Measurements from ENCODE around the gene ARHGAP35. TPM values are rescaled to one million over a fixed set of nuclear protein-coding genes. Genes with fewer than 3 reads are reported as not detected.
A peak's percentile ranks its signal among the peaks of the same experiment; 100 is the strongest.
"Not testable (repeated sequence)": the region's sequence is repeated elsewhere in the genome, so short reads cannot be mapped to it uniquely, and the experiment has no call there.

The ARHGAP35 gene
- total RNA-seq, 2 donors from 2014 or later: 68.2 to 68.5 TPM

GRCh38 chr19:46840498-46840942 lies 20.3 kb upstream of the ARHGAP35 start:
- intact Hi-C loops (cut with DNase I): loop anchor here (1.0 to 2.0 kb wide), 2 partner anchors 83 to 84 kb away; no protein-coding TSS in a partner anchor
- peak; percentile 61 for DNase-seq

GRCh38 chr19:46841458-46842083 lies 19.2 kb upstream of the ARHGAP35 start:
- DNase-seq: peak; percentile 77
- intact Hi-C loops (cut with DNase I): loop anchor here in 1 of 2 donors (2.0 kb wide), 1 partner anchor 85 kb away; no protein-coding TSS in a partner anchor

More at GRCh38 chr19:46840498-46840942, 20.3 kb upstream of the ARHGAP35 start:
- peak; percentile 61 to 62 for ATAC-seq

GRCh38 chr19:46842791-46843190 lies 18.0 kb upstream of the ARHGAP35 start:
- intact Hi-C loops (cut with DNase I): no loop called here
- DNase-seq (no peak), ATAC-seq (no peak)

More at GRCh38 chr19:46841458-46842083, 19.2 kb upstream of the ARHGAP35 start:
- ATAC-seq: peak; percentile 77 to 80

GRCh38 chr19:46844067-46844489 lies 16.7 kb upstream of the ARHGAP35 start:
- peak in 1 of 2 donors; percentile 8 for ATAC-seq
- intact Hi-C loops (cut with DNase I): no loop called here

GRCh38 chr19:46845959-46846459 lies 14.8 kb upstream of the ARHGAP35 start:
- DNase-seq (no peak), ATAC-seq (no peak)
- intact Hi-C loops (cut with DNase I): no loop called here

More at GRCh38 chr19:46844067-46844489, 16.7 kb upstream of the ARHGAP35 start:
- no peak for DNase-seq

- intact Hi-C loops (cut with DNase I): no loop called here
- DNase-seq (no peak), ATAC-seq (no peak)
These were observed 13.3 kb upstream of the ARHGAP35 start for GRCh38 chr19:46847528-46847927.

- no peak for DNase-seq
- intact Hi-C loops (cut with DNase I): no loop called here
- ATAC-seq: no peak
These were observed 12.4 kb upstream of the ARHGAP35 start for GRCh38 chr19:46848389-46848788.

- DNase-seq: no peak
- ATAC-seq: no peak
- intact Hi-C loops (cut with DNase I): no loop called here
These were observed 11.2 kb upstream of the ARHGAP35 start for GRCh38 chr19:46849610-46850009.

GRCh38 chr19:46850228-46851203 lies 10.3 kb upstream of the ARHGAP35 start, which contains the start of gene AP2S1:
Gene AP2S1 (minus strand): TSS chr19:46850846. CDS start chr19:46850766, 80 bp downstream.
- intact Hi-C loops (cut with DNase I): no loop called here

GRCh38 chr19:46852830-46853229 lies 8.0 kb upstream of the ARHGAP35 start:
- DNase-seq (no peak), ATAC-seq (no peak)
- intact Hi-C loops (cut with DNase I): no loop called here

More at GRCh38 chr19:46850228-46851203, 10.3 kb upstream of the ARHGAP35 start, which contains the start of gene AP2S1:
- ATAC-seq (peak; percentile 97), DNase-seq (peak; percentile 96)

GRCh38 chr19:46854698-46855097 lies 6.1 kb upstream of the ARHGAP35 start:
- DNase-seq; intact Hi-C loops (cut with DNase I); ATAC-seq: not testable (repeated sequence)

- peak; percentile 70 to 73 for ATAC-seq
- intact Hi-C loops (cut with DNase I): loop anchor here in 1 of 2 donors (2.0 kb wide), 1 partner anchor 134 kb away; no protein-coding TSS in a partner anchor
These were observed 4.5 kb upstream of the ARHGAP35 start for GRCh38 chr19:46856062-46857022.

GRCh38 chr19:46859637-46860124 lies 1.1 kb upstream of the ARHGAP35 start:
- intact Hi-C loops (cut with DNase I): loop anchor here in 1 of 2 donors (5.0 to 10.0 kb wide), 2 partner anchors 65 to 133 kb away; no protein-coding TSS in a partner anchor
- ATAC-seq: no peak
- peak; percentile 83 for DNase-seq

More at GRCh38 chr19:46856062-46857022, 4.5 kb upstream of the ARHGAP35 start:
- peak; percentile 97 for DNase-seq

GRCh38 chr19:46860125-46860845 lies 512 bp upstream of the ARHGAP35 start:
- peak; percentile 99 for DNase-seq
- ATAC-seq: peak; percentile 89 to 93
- intact Hi-C loops (cut with DNase I): loop anchor here in 1 of 2 donors (5.0 to 10.0 kb wide), 2 partner anchors 65 to 132 kb away; no protein-coding TSS in a partner anchor

GRCh38 chr19:46861691-46862502 lies 1.1 kb downstream of the ARHGAP35 start:
- DNase-seq (no peak), ATAC-seq (no peak)
- intact Hi-C loops (cut with DNase I): loop anchor here in 1 of 2 donors (5.0 to 10.0 kb wide), 2 partner anchors 63 to 130 kb away; no protein-coding TSS in a partner anchor

GRCh38 chr19:46862503-46862834 lies 1.7 kb downstream of the ARHGAP35 start:
- intact Hi-C loops (cut with DNase I): loop anchor here in 1 of 2 donors (5.0 to 10.0 kb wide), 2 partner anchors 62 to 130 kb away; no protein-coding TSS in a partner anchor
- ATAC-seq (no peak), DNase-seq (no peak)

All from left cardiac atrium (tissue), 4 donors.